ENCODE measurements around the gene TGFBRAP1.

- TF ChIP-seq, protein P1, sequence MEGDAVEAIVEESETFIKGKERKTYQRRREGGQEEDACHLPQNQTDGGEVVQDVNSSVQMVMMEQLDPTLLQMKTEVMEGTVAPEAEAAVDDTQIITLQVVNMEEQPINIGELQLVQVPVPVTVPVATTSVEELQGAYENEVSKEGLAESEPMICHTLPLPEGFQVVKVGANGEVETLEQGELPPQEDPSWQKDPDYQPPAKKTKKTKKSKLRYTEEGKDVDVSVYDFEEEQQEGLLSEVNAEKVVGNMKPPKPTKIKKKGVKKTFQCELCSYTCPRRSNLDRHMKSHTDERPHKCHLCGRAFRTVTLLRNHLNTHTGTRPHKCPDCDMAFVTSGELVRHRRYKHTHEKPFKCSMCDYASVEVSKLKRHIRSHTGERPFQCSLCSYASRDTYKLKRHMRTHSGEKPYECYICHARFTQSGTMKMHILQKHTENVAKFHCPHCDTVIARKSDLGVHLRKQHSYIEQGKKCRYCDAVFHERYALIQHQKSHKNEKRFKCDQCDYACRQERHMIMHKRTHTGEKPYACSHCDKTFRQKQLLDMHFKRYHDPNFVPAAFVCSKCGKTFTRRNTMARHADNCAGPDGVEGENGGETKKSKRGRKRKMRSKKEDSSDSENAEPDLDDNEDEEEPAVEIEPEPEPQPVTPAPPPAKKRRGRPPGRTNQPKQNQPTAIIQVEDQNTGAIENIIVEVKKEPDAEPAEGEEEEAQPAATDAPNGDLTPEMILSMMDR (IDR thresholded peaks at IDR 0.05; ENCODE audit: low read depth, low read length): no peak
- TF ChIP-seq POLR2A (IDR thresholded peaks at IDR 0.05; ENCODE audit: extremely low read depth, insufficient read length) (no peak), MAX (IDR thresholded peaks at IDR 0.05; ENCODE audit: low read depth, low read length) (no peak), MYC (IDR thresholded peaks at IDR 0.05; ENCODE audit: low read depth, low read length) (no peak)
Measured at GRCh38 chr2:105365206-105365605, 35.7 kb upstream of the TGFBRAP1 start.
